GM18502 (cell line): ENCODE results near the gene ITLN2.
"Not testable (repeated sequence)": the region's sequence is repeated elsewhere in the genome, so short reads cannot be mapped to it uniquely, and the experiment has no call there.

Experiments
- ATAC-seq: cut with Tn5 transposase; IDR thresholded peaks from one replicate; pipeline ENCODE4 v1.9.1; 2021; ENCODE audit warnings: mild to moderate bottlenecking; ENCODE audit not compliant: unreplicated experiment, poor library complexity

ITLN2 gene

GRCh38 chr1:160954158-160955104 lies at the start of gene ITLN2:
TSS of gene ITLN2 (minus strand) at chr1:160954809. CDS start at chr1:160954741, 68 bp downstream.
- no peak for ATAC-seq

GRCh38 chr1:161001525-161001924 lies 46.9 kb upstream of the ITLN2 start:
- no peak for ATAC-seq

- no peak for ATAC-seq
Measured at GRCh38 chr1:161000736-161001480, 46.3 kb upstream of the ITLN2 start.

GRCh38 chr1:160999376-160999775 lies 44.8 kb upstream of the ITLN2 start:
- ATAC-seq: no peak

GRCh38 chr1:160997323-160998038 lies 42.9 kb upstream of the ITLN2 start:
- peak; percentile 54 for ATAC-seq

GRCh38 chr1:160996178-160996577 lies 41.6 kb upstream of the ITLN2 start:
- no peak for ATAC-seq

GRCh38 chr1:160993544-160994193 lies 39.1 kb upstream of the ITLN2 start:
- ATAC-seq: no peak

- not testable (repeated sequence) for ATAC-seq
Measured at GRCh38 chr1:160992036-160992435, 37.4 kb upstream of the ITLN2 start.

GRCh38 chr1:160987359-160988050 lies 32.9 kb upstream of the ITLN2 start:
- no peak for ATAC-seq

GRCh38 chr1:160985723-160986122 lies 31.1 kb upstream of the ITLN2 start:
- ATAC-seq: no peak

GRCh38 chr1:160981584-160982411 lies 27.2 kb upstream of the ITLN2 start:
- ATAC-seq: no peak

GRCh38 chr1:160979286-160979685 lies 24.7 kb upstream of the ITLN2 start:
- ATAC-seq: no peak

- no peak for ATAC-seq
Measured at GRCh38 chr1:160978510-160978927, 23.9 kb upstream of the ITLN2 start.

- no peak for ATAC-seq
Measured at GRCh38 chr1:160975026-160975425, 20.4 kb upstream of the ITLN2 start.

GRCh38 chr1:160973491-160973890 lies 18.9 kb upstream of the ITLN2 start:
- no peak for ATAC-seq

GRCh38 chr1:160972939-160973338 lies 18.3 kb upstream of the ITLN2 start:
- no peak for ATAC-seq

GRCh38 chr1:160971618-160972056 lies 17.0 kb upstream of the ITLN2 start:
- no peak for ATAC-seq

- no peak for ATAC-seq
Measured at GRCh38 chr1:160963521-160963920, 8.9 kb upstream of the ITLN2 start.

- ATAC-seq: no peak
Measured at GRCh38 chr1:160961419-160961818, 6.8 kb upstream of the ITLN2 start.
